HG02885 (cell line): ENCODE data around the gene ELMO1.

Source experiments
- ATAC-seq: cut with Tn5 transposase; IDR thresholded peaks from one replicate; pipeline ENCODE4 v1.9.1; 2021; ENCODE audit warnings: mild to moderate bottlenecking; ENCODE audit not compliant: unreplicated experiment, poor library complexity

Gene ELMO1

DNA sequence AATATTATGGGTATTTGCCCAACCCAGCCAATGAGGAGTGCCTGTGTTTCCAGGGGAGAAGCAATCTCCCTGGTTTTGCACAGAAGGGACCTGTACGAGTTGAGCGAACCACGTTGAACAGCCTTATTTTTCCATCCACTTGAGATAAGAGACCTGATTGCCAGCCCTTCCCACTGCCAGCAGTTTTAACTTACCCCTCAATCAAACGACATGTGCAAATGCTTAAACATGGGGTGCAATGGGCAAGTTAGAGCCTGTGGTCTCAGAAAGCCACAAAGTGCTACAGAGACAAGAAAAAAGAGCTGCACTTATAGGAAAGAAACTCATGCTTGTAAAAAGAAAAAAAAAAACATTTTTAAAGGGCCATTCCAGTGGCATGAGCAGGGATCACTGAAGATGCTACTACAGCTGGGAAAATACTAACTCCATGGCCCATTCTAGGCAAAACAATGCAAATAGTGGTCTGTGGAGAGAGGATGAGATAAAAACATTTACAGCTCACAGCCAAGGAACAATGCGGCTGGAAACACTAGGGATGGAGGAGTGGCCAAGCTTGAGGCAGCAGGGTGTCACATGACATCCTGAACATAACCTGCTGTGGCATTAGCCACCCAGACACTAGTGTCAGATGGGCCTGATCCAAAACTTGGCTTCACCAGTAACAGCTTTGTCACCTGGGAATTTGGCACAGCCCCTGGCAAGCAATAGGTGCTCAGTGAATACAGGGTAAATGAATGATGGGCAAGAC is 162.8 kb downstream of the ELMO1 start:
- ATAC-seq, result no peak

GRCh38 chr7:37284805-37285231 is 163.8 kb downstream of the ELMO1 start:
- ATAC-seq, result no peak

DNA sequence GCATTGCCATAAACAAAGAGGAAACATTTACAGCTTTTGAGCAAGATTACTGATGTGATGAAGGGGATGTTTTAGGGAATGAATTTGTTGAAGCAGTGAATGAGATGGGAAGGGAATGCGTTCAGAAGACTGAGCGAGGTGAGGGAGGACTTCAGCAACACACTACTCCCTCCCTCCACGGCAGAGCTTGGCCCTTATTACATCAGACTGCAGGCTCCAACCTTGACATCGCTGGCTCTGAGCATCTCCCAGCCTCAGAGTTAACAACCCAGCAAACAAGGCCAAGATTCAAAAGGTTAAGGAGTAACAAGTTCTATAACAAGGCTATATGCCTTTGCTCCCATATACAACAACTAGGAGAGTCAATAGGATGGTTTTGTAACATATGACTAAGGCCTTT is 164.4 kb downstream of the ELMO1 start:
- ATAC-seq, result no peak

GRCh38 chr7:37283716-37284115 is 164.9 kb downstream of the ELMO1 start:
- ATAC-seq, result no peak

DNA sequence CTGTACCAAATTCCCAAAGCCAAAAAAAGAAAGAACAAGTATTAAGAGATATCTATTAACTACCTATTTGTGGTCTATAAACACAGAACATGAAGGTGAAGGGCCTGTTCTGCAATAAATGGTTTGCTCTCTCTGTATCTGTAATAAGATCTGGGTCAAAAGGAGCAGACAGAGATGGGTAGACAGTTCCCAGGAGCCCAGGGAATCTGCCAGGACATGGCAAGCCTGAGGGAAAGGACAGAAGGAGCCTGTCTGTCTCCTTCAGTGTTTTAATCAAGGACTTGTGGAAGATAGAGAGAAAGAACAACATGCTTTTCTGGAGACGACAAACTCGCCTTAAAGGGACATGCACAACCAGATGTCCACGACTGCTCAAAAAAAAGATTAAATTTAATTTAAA is 165.7 kb downstream of the ELMO1 start:
- ATAC-seq, result no peak

DNA sequence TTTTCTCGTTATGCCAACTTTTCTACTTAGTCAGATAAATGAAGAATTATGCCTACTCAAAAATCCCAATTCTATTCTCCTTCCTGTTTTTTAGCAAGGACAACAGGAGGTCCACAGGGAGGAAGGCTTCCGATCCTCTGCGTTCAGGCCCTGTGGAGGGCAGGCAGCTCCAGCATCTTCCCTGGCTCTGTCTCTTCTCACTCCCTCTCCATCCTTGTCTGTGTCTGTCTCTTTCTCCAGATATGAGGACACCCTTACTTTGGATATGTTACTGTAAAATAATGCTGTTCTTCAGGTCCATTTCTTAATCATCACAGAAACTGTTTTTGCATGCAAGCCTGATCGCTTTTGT is 166.6 kb downstream of the ELMO1 start:
- ATAC-seq, result no peak

GRCh38 chr7:37281368-37282092 is 167.1 kb downstream of the ELMO1 start:
- ATAC-seq, result no peak

DNA sequence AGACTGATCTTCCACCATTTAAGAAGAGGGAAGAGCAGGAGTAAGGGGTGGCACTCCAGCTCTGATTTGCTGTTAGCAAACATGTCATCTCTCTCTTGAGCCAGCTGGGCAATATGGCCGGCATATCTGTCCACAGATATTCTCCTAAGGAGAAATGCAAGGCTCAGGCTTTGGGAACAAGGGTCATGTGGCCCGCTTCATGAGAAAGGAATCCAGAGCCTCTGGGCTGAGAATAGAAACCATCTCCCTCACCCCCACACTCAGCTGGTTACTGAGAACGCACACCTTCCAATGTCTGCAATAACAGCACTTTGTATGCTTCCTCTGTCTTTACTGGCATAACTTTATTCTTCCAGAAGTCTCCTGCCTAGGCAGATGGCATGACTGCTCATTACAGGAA is 171.2 kb downstream of the ELMO1 start:
- ATAC-seq, result no peak

DNA sequence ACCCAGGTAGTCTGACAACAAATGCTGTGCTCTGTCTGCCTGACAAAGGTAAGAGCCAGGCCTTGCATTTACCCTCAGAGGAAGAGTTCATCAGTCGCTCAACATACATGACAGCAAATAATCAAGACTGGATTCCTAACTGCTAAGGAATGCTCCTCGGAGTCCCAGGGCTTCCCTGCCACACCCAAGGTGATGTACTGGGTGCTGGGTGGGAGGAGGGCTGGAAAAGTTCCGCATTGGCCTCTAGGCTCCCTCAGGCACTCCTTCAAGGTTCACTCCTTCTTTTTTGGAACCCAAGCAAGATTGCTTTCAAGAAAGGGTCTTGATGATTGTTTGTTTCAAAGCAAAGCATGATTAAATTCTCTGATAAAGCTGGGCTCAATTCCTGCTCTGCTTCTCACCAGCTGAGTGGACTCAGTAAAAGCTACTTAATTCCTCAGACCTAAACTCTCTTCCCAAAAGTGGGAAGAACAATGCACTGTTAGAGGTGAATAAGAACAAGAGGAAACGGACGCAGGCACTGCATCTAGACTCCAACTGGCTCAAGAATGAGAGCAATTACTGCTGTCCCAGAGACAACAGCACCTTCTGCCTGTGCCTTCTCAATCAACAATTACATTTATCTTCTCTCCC is 173.5 kb downstream of the ELMO1 start:
- no peak for ATAC-seq

GRCh38 chr7:37273891-37274290 is 174.8 kb downstream of the ELMO1 start:
- ATAC-seq, result no peak

GRCh38 chr7:37269711-37270508 is 178.8 kb downstream of the ELMO1 start:
- ATAC-seq, result no peak

- no peak for ATAC-seq
Observed at GRCh38 chr7:37267251-37267650, 181.4 kb downstream of the ELMO1 start.

DNA sequence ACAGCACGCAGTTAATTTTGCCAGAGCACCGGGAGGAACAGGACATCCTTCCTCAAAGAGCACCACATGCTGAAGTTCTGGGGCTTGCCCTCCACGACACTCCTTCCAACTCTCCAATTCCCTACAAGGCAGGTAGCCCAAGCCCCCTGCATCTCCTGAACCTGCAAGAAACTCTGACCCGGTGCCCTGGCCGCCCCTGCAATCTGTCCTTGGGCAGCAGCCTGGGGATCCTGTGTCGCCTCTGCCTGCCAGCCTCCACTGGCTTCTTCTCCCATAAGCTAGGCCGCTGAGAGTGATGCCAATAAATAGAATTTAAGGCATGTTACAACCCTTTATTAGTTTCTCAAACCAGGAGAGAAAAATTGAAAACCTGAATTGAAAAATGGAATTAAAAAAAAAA is 182.8 kb downstream of the ELMO1 start:
- ATAC-seq, result no peak

- no peak for ATAC-seq
Observed at GRCh38 chr7:37265006-37265405, 183.7 kb downstream of the ELMO1 start.

- no peak for ATAC-seq
Observed at GRCh38 chr7:37262181-37262580, 186.5 kb downstream of the ELMO1 start.

- no peak for ATAC-seq
Observed at GRCh38 chr7:37259319-37259821, 189.3 kb downstream of the ELMO1 start.

DNA sequence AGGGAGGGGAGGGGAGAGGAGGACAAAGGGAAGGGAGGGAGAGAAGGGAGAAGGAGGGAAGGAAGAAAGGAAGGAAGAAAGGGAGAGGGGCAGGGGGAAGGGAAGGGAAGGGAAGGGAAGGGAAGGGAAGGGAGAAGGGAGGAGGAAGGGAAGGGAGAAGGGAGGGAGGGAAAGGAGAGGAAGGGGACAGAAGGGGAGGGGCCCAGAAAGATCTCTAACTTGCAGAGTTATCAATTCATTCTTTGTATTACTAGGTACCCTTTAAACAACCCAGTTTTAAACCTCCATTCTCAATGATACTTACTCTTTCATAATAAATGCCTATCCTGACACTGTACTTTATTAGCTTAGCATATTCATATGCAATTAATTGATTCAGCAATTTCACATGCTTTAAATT is 192.0 kb downstream of the ELMO1 start:
- no peak for ATAC-seq

- no peak for ATAC-seq
Observed at GRCh38 chr7:37255327-37255944, 193.2 kb downstream of the ELMO1 start.

DNA sequence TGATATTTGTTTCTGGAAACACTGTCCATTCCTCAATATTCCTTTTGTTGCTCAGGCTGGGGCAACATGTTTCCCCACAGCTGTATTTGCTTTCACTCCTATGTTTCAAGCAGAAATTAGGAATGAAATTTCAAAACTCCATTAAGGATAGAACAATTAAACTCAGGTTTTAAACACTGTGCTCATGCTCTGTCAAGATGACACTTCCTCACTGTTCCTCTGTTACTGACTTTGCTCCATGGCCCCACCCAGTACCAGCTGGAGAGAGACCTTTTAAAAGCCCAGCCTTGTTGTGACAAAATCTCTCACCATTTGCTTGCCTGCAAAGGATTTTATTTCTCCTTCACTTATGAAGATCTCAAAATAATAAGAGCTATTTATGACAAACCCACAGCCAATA is 197.4 kb downstream of the ELMO1 start:
- no peak for ATAC-seq

DNA sequence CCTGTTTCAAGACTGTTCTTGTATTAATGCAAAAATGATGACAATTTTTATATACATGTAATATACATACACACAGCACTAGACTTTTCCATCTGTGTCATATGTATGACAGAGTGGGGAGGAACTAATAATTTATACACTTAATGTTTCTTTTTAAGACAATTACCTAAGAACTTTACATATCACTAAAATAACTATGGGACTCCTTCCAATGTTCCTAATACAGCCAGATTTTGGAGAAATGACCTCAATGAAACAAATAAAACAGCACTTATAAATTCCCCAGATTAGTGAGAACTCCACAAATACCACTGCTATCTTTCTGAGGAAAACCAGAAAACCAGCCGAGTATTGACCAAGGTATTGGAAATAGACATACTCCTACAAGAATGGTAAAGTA is 199.4 kb downstream of the ELMO1 start:
- ATAC-seq, result no peak
